ENCODE measurements around the gene SPSB2.

Gene SPSB2

DNA sequence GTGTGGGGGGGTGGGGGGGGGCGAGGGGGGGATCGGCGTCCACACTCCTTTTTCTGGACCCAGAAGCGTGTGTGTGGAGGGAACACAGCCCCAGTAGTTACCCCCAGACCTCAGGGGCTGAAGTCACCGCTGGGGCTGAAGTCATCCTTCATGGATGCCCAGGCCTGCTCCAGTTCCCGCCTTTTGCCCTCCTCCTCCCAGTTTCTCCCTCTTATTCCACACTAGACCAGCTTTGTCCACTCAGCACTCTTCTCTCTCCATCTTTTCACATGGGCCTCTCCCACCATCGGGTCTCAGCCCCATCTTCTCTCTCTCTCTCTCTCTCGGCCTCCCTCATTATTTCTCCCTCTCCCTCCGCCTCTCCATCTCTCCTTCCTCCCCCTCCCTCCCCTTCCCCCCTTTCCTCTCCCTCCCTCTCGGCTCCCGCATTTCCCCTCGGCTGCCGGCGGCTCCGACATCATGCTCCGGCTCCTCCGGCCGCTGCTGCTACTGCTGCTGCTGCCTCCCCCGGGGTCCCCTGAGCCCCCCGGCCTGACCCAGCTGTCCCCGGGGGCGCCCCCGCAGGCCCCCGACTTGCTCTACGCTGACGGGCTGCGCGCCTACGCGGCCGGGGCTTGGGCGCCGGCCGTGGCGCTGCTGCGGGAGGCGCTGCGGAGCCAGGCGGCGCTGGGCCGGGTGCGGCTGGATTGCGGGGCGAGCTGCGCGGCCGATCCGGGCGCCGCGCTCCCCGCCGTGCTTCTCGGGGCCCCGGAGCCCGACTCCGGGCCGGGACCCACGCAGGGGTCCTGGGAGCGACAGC is 44.9 kb downstream of the SPSB2 start, which contains the start of gene P3H3:
TSS of gene P3H3 (plus strand) at position 426 of the 799 bp plus-strand sequence. CDS start at position 460, 34 bp downstream.
- H3K27me3 Mint-ChIP-seq, result peaks cover 63% of the 10 kb centered on the region
- peak within 1 kb of the TSS; percentile 78 for H3K4me3 Mint-ChIP-seq
- peaks cover 23% of the 10 kb centered on the region for H3K4me1 Mint-ChIP-seq (ENCODE audit: low read depth)
- H3K36me3 Mint-ChIP-seq (ENCODE audit: low read depth), result no peaks in the 10 kb centered on the region
- no peaks in the 10 kb centered on the region for H3K9me3 Mint-ChIP-seq
- H3K27ac Mint-ChIP-seq, result peak within 1 kb of the TSS; percentile 57
- DNase-seq, result peak; percentile 63

DNA sequence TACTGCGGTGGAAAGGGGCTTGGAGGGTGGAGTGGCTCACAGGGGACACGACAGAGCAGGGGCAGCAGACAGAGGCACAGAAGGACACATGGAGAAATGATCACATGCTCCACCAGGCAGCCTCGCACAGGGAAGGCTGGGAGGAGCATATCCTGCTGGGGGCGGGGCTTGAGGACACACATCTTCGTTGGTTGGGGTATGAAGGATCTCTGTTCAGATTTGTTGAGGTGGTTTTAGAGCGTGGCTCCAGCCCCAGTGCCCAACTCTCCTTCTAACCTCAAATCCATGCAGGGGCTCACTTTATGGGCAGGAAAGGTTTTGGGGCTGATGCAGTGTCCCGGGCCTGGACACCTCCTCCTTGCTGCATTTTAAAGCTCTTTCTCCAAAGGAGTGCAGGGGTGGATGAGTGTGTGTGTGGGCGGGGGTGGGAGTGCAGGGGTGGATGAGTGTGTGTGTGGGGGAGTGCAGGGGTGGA is 45.6 kb downstream of the SPSB2 start:
- Mint-ChIP-seq H3K27me3 (peaks cover 70% of the 10 kb centered on the region), H3K9me3 (no peaks in the 10 kb centered on the region), H3K27ac (peak overlapping the region; percentile 2), H3K36me3 (ENCODE audit: low read depth) (no peaks in the 10 kb centered on the region), H3K4me1 (ENCODE audit: low read depth) (peaks cover 23% of the 10 kb centered on the region), H3K4me3 (peak overlapping the region; percentile 39)
- peak; percentile 71 for DNase-seq

DNA sequence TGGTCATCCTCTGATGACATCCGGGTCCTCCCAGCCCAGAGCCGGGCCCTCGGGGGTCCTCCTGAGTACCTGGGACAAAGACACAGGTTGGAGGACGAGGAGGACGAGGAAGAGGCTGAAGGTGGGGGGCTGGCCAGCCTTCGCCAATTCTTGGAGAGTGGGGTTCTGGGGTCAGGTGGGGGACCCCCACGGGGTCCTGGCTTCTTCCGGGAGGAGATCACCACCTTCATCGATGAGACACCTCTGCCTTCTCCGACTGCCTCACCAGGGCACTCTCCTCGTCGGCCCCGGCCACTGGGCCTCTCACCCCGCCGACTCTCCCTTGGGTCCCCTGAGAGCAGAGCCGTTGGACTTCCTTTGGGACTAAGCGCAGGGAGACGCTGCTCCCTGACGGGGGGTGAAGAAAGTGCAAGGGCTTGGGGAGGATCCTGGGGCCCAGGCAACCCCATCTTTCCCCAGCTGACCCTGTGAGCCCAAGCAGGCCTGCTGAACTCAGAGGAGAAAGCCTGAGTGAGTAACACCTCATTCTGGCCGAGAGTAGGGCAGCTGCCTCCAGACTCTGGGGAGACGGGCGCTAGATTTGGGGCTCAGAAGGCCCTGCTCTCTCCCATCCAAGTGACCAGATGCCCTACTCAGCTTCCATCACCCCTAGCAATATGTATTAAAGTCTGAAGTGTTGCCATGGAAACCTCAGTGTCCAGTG is 46.2 kb downstream of the SPSB2 start:
- H3K9me3 Mint-ChIP-seq, result no peaks in the 10 kb centered on the region
- H3K27ac Mint-ChIP-seq, result peak overlapping the region; percentile 2
- H3K4me3 Mint-ChIP-seq, result peak overlapping the region; percentile 39
- H3K36me3 Mint-ChIP-seq (ENCODE audit: low read depth), result no peaks in the 10 kb centered on the region
- peaks cover 76% of the 10 kb centered on the region for H3K27me3 Mint-ChIP-seq
- peaks cover 27% of the 10 kb centered on the region for H3K4me1 Mint-ChIP-seq (ENCODE audit: low read depth)
- no peak for DNase-seq

DNA sequence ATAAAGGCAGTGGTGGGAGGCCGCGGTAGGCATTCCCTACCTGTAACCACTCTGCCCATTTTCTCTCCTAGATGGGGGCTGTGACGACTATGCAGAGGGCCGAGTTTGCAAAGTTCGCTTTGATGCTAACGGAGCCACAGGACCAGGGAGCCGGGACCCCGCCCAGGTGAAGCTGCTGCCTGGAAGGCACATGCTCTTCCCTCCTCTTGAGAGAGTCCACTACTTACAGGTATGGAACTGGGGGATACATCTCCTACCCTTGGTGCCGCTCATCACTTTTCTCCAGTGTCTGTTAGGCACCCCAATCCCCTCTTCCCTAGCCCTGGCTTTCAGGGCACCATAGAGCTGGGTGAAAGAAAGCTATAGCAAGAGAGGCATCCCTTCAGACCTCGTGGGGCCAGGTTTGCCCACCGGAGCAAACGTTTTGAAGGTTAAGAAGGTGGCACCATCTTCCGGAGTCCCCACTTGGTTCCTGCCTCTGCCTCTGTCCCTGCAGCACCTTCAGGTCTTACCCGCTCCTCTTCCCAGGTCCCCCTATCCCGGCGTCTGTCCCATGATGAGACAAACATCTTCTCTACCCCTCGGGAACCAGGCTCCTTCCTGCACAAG is 46.9 kb downstream of the SPSB2 start:
- H3K27me3 Mint-ChIP-seq, result peaks cover 79% of the 10 kb centered on the region
- H3K4me1 Mint-ChIP-seq (ENCODE audit: low read depth), result peaks cover 29% of the 10 kb centered on the region
- no peak overlapping the region for H3K27ac Mint-ChIP-seq
- no peak for DNase-seq
- no peaks in the 10 kb centered on the region for H3K9me3 Mint-ChIP-seq
- H3K36me3 Mint-ChIP-seq (ENCODE audit: low read depth), result no peaks in the 10 kb centered on the region
- no peak overlapping the region for H3K4me3 Mint-ChIP-seq

DNA sequence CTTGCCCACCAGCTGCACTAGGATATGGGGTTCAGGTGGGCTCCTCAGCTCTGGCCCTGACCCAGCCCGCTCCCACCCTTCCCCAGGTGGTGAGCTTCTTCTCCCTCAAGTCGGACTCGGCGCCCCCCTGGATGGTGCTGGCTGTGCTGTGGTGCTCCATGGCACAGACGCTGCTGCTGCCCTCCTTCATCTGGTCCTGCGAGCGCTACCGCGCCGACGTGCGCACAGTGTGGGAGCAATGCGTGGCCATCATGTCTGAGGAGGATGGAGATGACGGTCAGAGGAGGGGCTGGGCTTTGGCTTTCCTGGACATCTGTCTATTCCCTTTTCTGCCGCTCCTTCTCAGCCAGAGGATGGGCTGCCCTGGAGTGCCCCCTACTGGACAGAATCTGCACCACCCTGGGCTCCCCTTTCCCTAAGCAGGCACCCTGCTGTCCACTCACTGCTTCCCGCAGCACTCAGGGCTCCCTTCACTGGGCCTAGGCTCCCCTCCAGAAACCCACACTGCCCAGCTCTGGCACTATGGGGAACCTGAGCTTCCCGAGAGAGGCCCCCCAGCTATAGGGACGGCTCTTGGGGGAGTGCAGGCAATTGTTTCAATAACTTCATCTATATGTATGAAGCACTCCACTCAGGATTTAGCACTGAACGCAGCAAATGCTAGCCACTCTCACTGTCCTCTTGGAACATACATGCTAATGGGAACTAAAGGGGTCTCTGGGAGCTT is 47.5 kb downstream of the SPSB2 start:
- Mint-ChIP-seq H3K4me3 (no peak overlapping the region), H3K27me3 (peaks cover 80% of the 10 kb centered on the region), H3K9me3 (no peaks in the 10 kb centered on the region), H3K36me3 (ENCODE audit: low read depth) (no peaks in the 10 kb centered on the region), H3K27ac (peak overlapping the region; percentile 35), H3K4me1 (ENCODE audit: low read depth) (peaks cover 34% of the 10 kb centered on the region)
- peak; percentile 91 for DNase-seq

DNA sequence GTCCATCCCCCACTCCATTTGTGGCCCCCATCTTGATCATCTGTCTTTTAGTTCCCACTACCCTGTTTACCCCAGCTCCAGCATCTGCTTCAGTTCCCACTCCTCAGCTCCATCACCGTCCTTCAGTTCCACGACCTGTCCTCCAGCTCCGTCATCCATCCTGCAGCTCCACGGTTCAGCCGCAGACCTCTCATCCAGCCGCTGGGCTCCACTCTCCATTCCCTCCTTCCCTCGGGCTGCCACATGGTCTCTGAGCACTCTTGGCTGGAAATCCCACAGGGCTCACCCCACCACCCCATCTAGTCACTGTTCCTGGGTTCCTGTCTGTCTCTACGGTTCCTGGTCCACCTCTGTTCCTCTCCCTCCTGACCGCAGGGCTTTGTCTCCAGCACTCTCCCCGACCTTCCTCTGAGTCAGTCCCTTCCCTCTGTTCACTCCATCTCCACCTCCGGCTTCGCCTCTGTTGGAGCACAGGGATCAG is 48.2 kb downstream of the SPSB2 start:
- Mint-ChIP-seq H3K27me3 (peaks cover 74% of the 10 kb centered on the region), H3K4me3 (no peak overlapping the region), H3K27ac (no peak overlapping the region), H3K9me3 (no peaks in the 10 kb centered on the region), H3K36me3 (ENCODE audit: low read depth) (peaks cover 2% of the 10 kb centered on the region), H3K4me1 (ENCODE audit: low read depth) (peaks cover 36% of the 10 kb centered on the region)
- DNase-seq, result no peak

DNA sequence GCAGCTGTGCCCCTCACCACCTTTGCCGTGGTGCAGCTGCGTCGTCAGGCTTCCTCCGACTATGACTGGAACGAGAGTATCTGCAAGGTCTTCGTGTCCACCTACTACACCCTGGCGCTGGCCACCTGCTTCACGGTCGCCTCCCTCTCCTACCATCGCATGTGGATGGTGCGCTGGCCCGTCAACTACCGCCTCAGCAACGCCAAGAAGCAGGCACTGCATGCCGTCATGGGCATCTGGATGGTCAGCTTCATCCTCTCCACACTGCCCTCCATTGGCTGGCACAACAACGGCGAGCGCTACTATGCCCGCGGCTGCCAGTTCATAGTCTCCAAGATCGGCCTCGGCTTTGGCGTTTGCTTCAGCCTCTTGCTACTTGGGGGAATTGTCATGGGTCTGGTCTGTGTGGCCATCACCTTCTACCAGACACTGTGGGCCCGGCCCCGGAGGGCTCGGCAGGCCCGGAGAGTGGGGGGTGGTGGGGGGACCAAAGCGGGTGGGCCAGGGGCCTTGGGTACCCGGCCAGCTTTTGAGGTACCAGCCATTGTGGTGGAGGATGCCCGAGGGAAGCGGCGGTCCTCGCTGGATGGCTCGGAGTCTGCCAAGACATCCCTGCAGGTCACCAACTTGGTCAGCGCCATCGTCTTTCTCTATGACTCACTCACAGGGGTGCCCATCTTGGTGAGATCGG is 48.9 kb downstream of the SPSB2 start:
- no peak overlapping the region for H3K27ac Mint-ChIP-seq

DNA sequence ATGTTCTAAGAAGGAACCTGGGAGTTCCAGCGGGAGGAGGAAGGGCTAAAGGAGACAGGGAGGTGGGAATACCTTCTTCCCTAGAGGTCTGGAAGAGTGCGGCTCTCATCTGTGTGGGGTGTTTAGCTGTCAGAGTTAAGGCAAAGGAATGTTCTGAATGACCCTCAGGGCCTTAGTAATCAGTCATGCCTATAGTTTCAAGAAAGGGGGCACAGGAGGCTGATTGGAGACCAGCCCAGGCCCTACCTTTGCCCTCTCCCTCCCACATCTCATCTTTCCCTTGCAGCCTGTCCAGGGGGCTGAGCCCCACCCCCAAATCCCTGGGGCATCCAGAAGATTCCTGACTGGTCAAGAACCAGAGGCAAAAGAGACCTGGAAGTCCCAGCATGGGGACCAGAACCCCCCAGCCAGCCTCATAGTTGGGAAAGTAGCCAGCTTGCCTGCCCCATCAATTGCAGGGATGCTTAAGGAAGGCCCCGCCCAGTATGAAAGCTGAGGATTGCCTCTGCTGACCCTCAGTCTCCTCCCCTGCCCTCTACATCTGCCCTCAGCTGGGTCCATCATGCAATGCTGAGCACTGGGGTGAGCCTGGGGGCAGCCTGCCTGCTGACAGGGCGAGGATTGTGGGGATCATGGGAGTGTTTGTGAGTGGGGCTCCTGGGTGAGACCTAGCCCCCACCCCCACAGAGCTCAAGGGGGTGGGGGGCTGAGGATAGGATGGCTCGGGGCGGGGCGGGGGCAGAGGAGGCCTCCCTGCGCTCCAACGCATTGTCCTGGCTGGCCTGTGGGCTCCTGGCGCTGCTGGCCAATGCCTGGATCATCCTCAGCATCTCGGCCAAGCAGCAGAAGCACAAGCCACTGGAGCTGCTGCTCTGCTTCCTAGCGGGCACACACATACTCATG is 49.7 kb downstream of the SPSB2 start:
- peaks cover 16% of the 10 kb centered on the region for H3K36me3 Mint-ChIP-seq (ENCODE audit: low read depth)
- H3K4me1 Mint-ChIP-seq (ENCODE audit: low read depth), result peaks cover 26% of the 10 kb centered on the region
- H3K9me3 Mint-ChIP-seq, result no peaks in the 10 kb centered on the region
- no peak overlapping the region for H3K27ac Mint-ChIP-seq
- no peak overlapping the region for H3K4me3 Mint-ChIP-seq
- no peak for DNase-seq
- H3K27me3 Mint-ChIP-seq, result peaks cover 63% of the 10 kb centered on the region

More for the DNA sequence above, 48.9 kb downstream of the SPSB2 start:
- Mint-ChIP-seq H3K4me1 (ENCODE audit: low read depth) (peaks cover 31% of the 10 kb centered on the region), H3K27me3 (peaks cover 68% of the 10 kb centered on the region), H3K36me3 (ENCODE audit: low read depth) (peaks cover 9% of the 10 kb centered on the region), H3K9me3 (no peaks in the 10 kb centered on the region), H3K4me3 (no peak overlapping the region)
- no peak for DNase-seq

DNA sequence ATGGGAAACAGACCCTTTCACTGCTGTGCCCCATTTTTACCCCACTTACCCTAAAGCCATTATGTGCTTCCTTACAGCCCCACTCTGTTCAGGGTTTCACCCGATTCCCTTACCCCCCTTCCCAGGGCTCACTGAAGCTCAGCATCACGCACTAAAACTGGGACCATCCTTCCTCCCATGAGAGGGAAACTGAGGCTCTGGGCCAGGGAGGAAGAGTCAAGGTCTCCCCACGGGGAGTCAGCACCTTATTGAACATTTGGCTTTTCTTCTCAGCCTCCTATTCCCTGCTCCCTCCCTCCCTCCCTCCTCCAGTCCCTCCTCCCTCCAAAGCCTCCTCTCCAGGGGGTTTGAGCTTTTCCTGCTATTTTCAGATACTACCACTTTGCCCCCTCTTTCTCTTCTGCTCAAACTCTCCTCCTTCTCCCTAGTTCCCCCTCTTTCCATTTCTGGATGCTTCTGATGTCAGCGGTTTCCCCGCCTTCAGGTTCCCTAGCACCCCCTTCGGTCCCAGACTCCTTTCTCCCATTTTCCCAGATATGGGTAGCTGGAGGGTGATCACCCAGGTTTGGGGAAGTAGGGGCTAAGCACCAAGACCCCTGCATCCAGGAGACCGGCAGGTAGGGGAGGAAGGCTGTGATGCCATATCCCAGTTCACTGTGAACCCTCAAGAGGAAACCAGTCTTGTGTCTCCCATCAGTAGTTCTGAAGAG is 50.5 kb downstream of the SPSB2 start:
- Mint-ChIP-seq H3K27me3 (peaks cover 60% of the 10 kb centered on the region), H3K4me1 (ENCODE audit: low read depth) (peaks cover 23% of the 10 kb centered on the region), H3K4me3 (no peak overlapping the region), H3K9me3 (no peaks in the 10 kb centered on the region), H3K27ac (peak overlapping the region; percentile 57), H3K36me3 (ENCODE audit: low read depth) (peaks cover 24% of the 10 kb centered on the region)
- DNase-seq, result no peak

DNA sequence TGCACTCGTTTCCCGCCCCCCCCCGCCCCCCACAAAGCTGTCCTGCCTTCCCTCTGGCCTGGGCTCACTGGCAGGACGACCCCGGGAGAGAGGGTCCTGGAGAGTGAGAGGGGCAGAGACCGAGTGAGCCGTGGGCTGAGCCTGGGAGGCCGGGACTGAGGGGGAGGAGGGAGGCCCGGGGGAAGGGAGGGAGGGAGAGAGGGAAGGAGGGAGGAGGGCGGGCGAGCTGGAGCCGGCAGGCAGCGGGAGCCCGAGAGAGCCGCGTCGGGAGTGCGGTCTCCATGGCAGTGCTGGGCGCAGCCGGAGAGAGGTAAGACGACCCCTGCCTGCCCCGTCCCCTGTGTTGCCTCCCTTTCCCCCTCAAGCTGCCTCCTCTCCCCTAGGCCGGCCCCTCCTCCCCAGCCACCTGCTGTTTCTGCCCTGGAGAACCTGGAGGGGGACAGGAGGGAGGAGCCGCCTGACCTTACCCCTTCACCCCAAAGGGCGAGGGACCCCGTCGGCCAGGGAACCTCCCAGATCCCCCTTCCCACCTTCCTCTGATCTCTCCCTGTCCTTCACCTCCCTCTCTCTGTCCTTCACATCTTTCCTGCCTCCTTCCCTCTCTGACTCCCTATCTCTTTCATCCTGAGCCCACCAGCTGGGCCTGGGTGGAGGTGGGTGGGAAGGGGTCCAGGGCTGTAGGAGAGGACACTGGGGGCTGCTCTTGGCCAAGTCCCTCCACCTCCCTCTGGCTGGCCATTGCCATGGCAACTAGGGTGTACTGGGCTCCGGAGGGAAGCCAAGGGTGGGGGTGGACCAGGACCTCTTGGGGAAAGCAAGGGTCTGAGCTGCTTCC is 51.3 kb downstream of the SPSB2 start, which contains the start of gene GPR162:
TSS of gene GPR162 (plus strand) at position 231 of the 835 bp plus-strand sequence. CDS start 2,078 bp downstream, outside the sequence.
- peak within 1 kb of the TSS; percentile 43 for H3K4me3 Mint-ChIP-seq

More for the DNA sequence above, 51.3 kb downstream of the SPSB2 start, which contains the start of gene GPR162:
- Mint-ChIP-seq H3K36me3 (ENCODE audit: low read depth) (peaks cover 29% of the 10 kb centered on the region), H3K27me3 (peaks cover 52% of the 10 kb centered on the region), H3K9me3 (no peaks in the 10 kb centered on the region), H3K27ac (peak within 1 kb of the TSS; percentile 57), H3K4me1 (ENCODE audit: low read depth) (peaks cover 18% of the 10 kb centered on the region)
- DNase-seq, result no peak
